GM18867 (cell line): ENCODE data around the gene DPYD.
A peak's percentile ranks its signal among the peaks of the same experiment; 100 is the strongest.

ENCODE experiments used
- ATAC-seq: cut with Tn5 transposase; IDR thresholded peaks from one replicate; pipeline ENCODE4 v1.9.1; 2021; ENCODE audit warnings: mild to moderate bottlenecking, moderate library complexity; ENCODE audit not compliant: unreplicated experiment

Gene DPYD

DNA sequence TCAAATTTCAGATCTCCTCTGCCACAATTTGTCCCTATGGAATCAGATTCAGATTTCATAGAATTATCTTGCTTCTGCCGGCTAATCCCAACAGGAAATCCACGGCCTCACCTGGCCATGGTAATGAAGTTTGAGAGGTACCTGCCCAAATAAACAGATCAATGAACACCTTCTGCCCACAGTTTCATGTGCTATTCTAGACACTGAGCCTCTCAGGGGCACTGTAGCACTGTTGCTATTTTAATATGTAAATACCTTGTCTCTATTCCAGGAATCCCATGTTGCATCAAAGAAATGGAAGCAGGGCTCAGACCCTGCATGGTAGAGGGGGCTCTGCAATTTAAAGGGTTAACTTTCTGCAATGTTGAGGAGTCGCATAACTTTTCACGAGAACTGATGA is 606.1 kb downstream of the DPYD start:
- no peak for ATAC-seq

DNA sequence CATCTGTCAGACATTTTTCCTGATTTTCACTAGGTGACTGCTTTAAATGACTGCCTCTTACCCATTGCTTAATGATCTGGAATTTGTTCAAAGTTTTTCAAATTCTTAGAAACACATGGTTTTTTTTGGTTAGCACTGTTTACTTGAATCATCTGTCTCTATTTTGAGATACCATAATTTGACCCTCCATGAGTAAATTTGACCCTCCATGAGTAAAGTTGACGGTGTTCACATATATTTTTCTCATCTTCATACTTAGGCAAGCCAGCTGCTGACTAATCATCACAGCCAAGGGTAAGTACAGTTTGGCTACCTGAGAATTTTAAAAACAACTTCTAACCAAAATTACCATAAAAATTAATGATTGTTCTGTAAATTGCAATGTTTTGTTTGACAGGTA is 612.7 kb downstream of the DPYD start:
- ATAC-seq, result no peak

DNA sequence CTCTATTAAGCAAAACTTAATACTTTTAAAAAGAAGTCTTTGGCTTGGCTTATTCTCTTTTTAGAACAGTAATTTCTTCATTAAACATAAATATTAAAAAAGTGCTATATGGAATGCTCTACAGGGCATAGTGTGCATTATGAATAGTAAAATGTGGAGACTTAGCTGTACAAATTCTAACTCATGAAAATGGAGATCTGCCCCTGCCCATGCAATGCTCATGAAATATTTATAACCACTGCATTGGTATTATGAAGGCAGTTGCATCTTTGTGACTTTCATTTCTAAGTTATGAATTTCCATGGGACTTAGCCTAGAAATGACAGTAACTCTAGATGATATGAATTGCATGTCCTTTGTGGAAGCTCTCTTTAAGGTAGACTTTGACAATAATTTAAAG is 613.3 kb downstream of the DPYD start:
- no peak for ATAC-seq

DNA sequence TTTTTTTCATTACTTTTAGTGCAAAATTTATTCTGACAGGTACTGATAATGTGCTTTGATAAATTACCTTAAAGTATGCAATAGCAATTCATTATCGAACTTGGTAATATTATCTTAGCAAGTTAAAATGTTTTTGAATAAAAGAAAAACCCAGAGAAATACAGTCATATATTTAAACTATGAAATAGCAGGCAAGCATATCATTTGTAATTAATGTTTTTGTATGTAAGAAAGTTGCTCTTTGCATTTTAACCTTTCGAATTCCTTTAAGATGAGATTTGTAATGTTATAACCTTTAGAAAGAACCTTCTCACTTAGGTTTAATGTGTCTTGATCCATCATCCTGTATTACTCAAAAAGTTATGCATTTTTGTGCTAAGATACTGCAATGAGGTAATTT is 613.7 kb downstream of the DPYD start:
- ATAC-seq, result no peak

DNA sequence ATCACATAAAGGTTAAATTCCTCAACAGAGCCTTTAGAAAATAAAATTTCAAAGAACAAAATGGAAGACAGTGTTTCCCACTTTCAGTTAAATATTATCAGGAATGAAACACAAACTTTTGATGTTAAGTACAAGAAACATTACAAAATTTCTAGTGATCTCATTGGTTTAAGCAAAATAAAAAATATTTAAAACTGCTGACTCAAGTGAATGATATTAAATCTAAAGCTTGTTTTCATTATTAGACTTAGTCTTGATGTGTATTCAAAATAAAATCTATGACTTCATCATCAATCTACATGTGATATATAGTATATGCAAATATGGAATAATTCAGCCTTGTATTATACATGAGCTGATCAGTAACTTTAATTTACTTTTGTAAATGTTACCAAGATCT is 614.3 kb downstream of the DPYD start:
- no peak for ATAC-seq

DNA sequence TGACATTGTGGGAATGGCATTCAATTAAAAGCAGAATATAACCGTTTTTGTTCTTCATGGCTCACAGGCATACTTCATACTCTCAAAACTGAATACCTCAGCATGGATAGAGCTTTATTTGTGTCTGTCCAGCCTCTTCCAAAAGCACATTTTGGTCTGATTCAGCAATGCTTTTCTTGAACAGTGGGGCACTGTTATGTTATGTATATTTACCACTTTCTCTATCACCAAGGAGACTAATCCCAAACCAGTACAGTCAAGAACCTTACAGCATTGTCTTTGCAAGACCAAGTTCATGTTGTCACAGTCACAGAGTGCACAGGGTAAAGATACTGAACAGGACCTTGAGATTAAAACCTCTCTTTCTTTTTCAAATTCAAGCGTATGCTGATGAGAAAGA is 616.5 kb downstream of the DPYD start:
- no peak for ATAC-seq

DNA sequence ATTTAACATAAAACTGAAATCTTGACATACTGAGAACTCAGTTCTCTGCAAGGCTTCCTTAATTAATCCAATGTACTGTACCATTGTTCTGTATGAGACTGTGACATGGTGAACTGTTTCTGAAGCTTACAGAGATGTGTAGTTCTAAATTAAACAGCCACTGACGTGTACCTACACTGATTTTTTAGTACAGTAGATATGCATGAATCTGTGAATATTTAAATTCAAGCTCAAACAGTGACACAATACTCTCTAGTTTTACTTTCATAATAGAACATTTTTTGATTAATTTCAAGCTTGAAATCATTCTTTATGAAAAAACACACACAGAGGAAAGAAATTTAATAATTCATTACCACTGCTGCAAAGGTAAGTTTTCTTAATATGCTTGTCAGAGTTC is 621.9 kb downstream of the DPYD start:
- ATAC-seq, result no peak

DNA sequence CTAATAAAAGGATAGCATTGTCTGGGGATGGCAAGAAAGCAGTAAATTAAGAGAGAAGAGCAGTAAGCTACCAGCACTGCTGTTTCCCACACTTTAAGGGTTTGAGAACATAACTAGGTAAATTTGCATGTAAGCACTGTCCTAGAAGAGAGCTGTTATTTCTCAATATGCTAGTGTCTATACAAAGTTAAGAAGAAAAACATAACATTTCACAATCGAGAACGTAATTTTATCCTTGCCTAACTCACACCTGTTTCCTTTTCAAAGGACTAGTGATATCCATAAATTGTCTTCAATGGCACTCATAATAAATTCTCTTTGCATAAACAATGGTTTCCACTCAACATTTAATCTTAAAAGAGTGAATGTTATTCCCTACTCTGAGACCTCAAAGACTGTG is 623.2 kb downstream of the DPYD start:
- ATAC-seq, result no peak

DNA sequence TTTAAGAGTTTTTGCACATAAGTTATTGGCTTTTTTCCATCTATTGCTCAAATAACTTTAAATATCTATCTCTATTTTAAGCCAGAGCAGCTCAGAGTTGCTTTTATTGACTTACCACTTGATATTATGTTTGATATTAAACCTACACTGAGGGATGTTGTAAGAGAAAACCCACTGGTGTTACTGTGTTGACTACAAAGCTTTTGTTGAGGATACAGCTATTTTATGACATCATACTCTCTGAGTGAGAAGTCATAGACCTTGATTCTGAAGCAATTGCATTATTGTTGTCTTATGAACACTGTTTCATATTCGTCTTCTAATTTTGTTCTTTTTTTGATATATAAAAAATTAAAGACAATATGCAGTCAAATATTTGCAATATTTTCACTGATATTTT is 638.9 kb downstream of the DPYD start:
- no peak for ATAC-seq

DNA sequence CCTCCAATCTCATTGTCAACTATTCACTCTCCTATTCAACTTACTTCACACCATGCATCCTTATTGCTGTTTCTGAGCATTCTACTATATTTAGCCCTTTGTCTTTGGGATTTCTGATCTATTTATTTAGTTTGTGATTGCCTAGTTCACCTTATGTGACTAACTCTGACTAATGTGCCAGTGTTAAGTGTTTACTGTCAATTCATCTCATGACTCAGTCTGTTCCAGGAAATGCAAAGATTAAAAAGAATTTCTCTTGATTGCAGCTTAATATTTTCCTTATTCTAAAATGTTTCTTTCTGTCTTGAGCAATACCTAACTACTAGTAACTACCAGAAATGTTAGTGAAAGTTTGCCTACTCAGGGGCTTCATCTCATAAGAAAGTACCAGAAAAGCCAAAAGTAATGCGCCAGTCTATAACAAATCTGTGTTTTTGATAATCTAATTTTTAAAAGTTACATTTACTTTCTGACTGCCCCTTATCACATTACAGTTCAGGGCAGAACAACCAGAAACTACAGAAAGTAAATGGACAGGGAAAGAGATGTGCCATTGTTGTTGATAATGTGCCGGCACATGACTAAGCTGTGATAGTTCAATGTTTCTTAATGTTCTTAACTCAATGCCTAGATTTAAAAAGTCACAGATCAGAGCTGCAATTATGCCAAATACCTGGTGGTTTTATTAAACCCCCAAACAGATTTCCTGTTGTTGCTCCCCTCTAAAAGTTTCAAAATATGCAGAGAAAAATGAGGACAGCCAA is 642.8 kb downstream of the DPYD start:
- no peak for ATAC-seq

DNA sequence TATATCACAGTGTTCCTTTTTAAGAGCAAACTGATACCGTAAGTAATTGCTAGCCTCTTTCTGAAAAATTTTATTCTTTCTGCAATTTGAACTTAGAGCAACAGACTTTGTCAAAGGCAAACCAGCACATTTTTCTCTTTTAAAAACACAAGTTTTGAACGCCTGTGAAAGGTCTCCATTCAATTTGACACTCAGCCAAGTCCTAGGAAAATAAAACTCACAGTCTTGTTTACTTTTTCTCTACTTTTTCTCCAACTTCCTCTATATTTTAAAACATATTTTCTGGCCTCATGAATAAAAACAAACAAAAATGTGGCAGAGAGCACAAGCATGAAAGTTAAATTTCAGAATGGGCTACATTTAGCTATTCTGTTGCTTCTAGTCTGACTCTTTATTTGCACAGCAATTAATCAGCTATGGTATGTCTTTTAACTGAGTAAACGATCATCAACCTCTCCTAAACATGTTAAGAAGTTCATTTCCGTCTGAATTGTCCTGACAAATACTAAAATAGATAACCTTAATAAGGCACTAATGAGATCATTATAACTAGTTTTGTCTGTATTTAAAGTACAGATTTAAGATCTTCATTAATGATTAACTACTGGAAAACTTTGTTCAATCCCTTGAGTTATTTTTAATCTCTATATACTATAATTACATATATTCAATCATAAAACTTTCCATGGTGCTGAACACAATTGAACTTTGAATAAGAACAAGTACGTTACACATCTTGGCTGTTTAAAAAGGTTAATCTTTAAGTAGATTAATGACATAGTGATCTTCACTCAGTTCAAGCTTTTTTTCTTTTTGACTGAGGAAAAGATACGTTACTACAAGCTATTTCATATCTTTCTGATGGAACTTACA is 648.7 kb downstream of the DPYD start:
- no peak for ATAC-seq

DNA sequence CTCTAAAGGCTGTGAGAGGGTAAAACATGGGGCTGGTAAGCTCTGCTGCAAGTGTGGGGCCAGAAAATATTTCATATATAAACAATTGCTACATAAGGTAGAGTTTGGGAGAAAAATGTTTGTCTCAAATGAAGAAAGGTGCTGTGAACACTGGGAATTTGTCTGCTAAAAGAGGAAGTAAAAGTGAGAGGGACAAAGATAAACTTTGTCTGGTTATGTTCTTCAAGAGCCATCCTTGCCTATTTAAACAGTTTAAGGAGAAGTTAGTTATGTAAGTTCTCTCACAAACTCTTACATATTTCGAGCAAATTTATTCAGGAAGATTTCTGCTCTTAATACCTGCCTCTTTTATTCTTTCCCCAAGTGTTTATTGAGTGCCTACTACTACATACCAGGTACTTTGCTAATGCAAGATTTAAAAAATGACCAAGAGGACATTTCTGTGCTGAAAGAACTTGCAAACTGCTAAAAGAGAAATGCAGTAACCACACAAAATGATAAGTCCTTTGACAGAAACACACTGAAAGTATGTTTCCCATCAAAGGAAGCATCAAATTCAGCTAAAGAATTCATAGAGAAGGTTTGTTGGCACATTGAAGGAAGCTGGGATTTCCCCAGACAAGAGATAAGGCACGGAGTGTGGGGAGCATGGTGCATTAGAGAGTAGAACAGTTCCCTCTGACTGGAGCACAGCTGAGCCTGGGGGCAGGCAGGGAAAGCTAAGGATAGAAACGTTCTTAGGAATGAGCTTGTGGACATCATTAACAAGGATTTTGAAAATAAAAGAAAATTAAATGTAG is 650.1 kb downstream of the DPYD start:
- no peak for ATAC-seq

DNA sequence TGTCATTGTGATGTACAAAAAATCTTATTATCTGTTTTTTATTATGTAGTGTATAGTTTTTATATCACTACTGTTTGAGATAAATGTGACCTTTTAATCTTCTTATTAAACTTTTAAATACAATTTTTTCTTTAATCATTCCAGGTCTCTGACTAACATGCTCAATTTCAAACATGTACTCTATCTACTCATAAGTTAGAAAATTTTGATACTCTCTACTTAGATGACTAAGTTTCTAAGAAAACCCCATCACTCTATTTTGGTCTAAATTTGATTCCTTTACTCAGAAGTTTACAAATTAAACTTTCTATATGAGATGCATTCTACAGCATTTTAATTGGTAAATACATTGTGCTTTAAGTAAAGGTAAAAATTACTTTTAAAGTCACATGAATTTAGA is 655.2 kb downstream of the DPYD start:
- ATAC-seq, result no peak

DNA sequence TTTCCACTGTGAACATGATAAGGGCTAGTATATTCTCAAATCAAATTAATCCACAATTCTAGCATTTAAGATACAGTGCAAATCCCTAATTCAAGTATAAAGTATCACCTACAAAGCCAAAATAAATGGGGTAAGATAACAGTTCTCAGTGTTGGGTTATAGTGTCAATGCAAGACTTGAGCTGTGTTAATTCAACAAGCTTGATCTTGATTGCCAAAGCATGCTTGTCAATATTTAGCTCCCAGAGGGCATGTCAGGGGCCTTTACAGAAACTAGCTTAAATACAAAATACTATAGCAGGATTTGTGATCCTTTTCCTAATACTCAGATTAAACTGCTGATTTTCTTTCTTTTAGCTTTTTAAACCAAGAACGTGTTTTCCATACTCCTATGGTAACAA is 658.0 kb downstream of the DPYD start:
- no peak for ATAC-seq

DNA sequence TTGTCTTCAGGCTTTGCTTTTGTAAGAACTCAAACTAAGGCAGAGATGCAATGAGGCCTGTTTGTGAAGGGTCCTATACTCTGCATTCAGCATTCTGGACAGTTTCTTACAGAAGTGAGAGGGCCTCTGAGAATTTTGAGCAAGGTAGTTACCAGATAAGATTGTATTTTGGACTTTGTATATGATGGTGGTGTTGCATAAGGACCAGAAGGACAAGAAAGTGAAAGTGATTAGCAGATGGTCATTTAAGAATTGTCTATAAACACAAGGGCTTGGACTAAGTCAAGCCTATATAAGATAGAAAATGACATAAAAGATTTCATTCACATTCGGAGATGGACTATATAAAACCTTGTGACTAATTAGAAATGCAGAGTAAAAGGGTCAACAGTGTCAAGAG is 662.2 kb downstream of the DPYD start:
- no peak for ATAC-seq

DNA sequence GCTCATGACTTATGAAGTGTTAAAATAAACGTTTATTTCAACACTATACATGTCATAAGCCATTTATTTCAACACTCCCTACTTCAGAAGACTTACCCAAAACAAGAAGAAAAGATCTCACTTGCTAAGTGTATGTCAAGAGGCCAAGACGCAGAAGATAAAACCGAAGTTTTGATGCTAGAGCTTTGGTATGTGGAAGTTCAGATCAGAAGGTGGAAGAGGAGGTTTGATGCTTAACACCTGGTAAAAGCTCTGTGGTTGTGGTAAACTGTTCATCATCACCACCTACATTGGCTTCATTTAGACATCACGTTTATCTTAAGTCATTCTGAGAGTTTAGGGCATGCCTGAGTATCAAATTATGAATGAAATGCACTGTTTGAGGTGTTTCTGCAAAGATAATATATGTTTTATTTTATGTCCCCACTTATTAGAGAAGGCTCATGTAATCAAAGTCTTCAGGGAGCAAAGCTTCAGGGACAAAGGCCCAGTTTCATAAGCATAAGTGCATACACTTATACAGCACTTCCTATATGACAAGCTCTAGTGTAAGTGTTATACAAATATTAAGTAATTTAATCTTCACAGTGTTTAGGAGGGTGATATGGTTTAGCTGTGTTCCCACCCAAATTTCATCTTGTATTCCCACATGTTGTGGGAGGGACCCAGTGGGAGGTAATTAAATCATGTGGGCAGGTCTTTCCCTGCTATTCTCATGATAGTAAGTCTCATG is 665.9 kb downstream of the DPYD start:
- ATAC-seq, result peak; percentile 83

DNA sequence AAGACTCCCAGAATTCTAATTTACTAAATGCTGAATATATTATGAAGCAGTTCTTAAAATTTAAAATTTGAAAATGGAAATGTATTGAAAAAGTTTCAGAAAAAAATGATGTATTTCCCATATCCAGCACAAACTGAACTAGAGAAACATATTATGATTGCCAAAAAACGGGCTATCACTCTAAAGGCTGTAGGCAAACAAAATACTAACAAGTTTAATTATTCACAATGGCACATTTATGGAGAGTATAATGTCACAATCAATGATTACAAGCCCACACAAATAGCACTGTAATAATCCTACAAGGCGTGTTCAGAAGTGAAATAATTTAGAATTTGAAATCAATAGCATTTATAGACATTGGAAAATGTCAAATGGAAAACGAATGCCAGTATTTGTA is 667.9 kb downstream of the DPYD start:
- ATAC-seq, result no peak

DNA sequence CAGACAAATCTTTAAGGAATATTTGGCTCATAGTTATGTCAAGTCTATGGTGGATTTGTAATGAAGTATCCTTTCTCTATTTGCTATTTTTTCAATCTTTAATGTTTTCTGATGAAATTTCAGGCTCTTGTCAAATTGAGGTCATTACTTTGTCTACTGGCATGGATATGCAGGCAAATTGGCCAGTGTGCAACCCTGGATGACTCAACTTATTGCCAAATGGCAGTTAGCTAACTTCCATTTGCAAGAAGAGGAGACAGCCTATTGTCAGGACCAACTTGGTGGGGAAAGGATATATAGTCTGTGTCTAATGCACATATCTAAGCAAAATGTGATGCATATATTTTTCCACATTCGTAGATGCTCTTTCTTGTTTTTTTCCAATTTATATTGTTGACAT is 668.8 kb downstream of the DPYD start:
- no peak for ATAC-seq

DNA sequence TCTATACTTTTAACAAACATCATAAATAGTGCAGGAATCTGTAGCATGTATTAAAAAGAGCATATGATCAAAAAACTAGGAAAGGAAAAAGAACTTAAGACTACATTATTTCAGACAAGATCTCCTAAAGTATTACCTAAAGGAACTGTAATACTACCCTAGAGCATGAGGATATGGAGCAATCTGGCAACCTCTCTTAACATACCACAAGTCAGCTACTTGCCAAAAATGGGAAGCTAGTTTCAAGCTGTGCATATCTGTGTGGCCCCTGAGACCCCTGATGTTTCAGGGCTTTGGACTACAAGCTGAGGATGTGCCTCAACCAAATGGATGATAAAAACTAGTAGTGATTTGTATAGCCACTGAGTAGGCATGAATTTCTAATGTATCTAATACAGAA is 673.6 kb downstream of the DPYD start:
- no peak for ATAC-seq

DNA sequence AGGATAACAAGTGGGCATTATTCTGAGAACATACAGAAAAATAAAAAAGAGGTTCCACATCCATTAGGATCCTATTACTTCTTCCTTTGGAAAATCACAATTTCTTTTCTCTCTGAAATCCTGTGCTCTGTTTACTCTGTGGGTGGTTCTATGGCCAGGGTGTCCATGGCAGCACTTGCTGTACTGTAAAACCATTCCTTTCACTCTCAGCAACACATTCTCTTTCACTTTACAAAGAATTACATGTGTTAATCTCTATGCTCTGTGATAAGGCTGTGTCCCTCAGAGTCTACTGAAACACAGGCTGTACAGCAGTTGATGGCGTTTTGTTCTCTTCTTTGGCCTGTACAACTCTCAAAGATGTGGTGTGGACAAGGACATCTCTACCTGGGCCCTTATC is 675.2 kb downstream of the DPYD start:
- peak; percentile 46 for ATAC-seq

DNA sequence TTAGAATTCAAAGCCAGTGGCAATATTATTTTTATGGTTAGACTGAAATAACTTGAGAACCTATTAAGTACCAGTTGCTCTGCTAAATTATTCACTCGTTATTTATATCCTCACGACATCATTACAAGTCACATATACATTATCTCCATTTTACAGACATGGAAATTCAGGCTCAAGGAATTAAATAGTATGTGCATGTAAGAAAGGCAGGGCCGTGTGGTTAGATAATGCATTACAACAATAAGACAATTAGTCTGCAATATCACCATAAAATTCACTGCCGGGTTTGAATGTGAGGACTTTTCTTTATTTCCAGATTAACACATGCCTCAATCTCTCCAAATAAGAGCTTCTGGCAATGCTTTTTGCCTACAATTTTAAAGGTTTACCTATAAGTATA is 675.8 kb downstream of the DPYD start:
- no peak for ATAC-seq
